Liver (tissue), 3 donors: ENCODE results near the gene CEP95.
"Not testable (repeated sequence)": the region's sequence is repeated elsewhere in the genome, so short reads cannot be mapped to it uniquely, and the experiment has no call there.

Source experiments
- FOXA1 ChIP-seq: IDR thresholded peaks from 2 replicates; pipeline ENCODE4 v1.6.1; 2016; ENCODE audit warnings: antibody characterized with exemption
- JUND ChIP-seq, 2 donors: IDR thresholded peaks; 2 replicates each; pipeline ENCODE4 v1.6.1; 2016; ENCODE audit warnings: antibody characterized with exemption in 2 of 2
- NR2F2 ChIP-seq: IDR thresholded peaks from 2 replicates; pipeline ENCODE4 v1.6.1; 2016; ENCODE audit warnings: antibody characterized with exemption
- RAD21 ChIP-seq, 2 donors: IDR thresholded peaks; 2 replicates each; pipeline ENCODE4 v1.6.1; 2016; ENCODE audit warnings: antibody characterized with exemption in 2 of 2, mild to moderate bottlenecking in 2 of 2
- RXRA ChIP-seq, 2 donors: IDR thresholded peaks; 2 replicates each; pipeline ENCODE4 v1.6.1; 2017 to 2018; ENCODE audit warnings: antibody characterized with exemption in 2 of 2, mild to moderate bottlenecking in 1 of 2
- TAF1 ChIP-seq: conservative IDR thresholded peaks from 2 replicates; pipeline ENCODE4 v1.6.1; 2016; ENCODE audit warnings: antibody characterized with exemption, mild to moderate bottlenecking
- YY1 ChIP-seq: IDR thresholded peaks from 2 replicates; pipeline ENCODE4 v1.6.1; 2016; ENCODE audit warnings: antibody characterized with exemption, mild to moderate bottlenecking
- TF ChIP-seq, protein P1 (sequence below): fragments of 150-350 bp; IDR thresholded peaks from 2 replicates; pipeline ENCODE4 v1.5.1; 2017; ENCODE audit warnings: improper control_type of control experiment, low read depth, low read length; ENCODE audit not compliant: missing input control
- TF ChIP-seq, protein P2 (sequence below): IDR thresholded peaks from 2 replicates; pipeline ENCODE4 v1.6.1; 2016; ENCODE audit warnings: antibody characterized with exemption
- TF ChIP-seq, protein P3 (sequence below): IDR thresholded peaks from 2 replicates; pipeline ENCODE4 v1.6.1; 2016; ENCODE audit warnings: antibody characterized with exemption, mild to moderate bottlenecking
- donor health status: healthy.
- donor health status: healthy.

DNA sequence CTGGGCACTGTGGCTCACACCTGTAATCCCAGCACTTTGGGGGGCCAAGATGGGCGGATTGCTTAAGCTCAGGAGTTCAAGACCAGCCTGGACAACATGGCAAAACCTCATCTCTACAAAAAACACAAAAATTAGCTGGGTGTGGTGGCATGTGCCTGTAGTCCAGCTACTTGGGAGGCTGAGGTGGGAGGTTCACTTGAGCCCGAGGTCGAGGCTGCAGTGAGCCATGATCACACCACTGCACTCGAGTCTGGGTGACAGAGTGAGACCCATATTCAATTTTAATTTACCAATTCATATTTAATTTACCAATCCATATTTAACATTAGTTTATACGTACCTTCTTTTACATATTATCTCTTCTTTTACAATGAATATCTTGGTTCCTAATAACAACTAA lies 11.5 kb upstream of the CEP95 start:
- TF ChIP-seq, protein P1, sequence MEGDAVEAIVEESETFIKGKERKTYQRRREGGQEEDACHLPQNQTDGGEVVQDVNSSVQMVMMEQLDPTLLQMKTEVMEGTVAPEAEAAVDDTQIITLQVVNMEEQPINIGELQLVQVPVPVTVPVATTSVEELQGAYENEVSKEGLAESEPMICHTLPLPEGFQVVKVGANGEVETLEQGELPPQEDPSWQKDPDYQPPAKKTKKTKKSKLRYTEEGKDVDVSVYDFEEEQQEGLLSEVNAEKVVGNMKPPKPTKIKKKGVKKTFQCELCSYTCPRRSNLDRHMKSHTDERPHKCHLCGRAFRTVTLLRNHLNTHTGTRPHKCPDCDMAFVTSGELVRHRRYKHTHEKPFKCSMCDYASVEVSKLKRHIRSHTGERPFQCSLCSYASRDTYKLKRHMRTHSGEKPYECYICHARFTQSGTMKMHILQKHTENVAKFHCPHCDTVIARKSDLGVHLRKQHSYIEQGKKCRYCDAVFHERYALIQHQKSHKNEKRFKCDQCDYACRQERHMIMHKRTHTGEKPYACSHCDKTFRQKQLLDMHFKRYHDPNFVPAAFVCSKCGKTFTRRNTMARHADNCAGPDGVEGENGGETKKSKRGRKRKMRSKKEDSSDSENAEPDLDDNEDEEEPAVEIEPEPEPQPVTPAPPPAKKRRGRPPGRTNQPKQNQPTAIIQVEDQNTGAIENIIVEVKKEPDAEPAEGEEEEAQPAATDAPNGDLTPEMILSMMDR = not testable (repeated sequence)
- TF ChIP-seq YY1; NR2F2; TAF1; RAD21 (IDR thresholded peaks at IDR 0.05); JUND (IDR thresholded peaks at IDR 0.05); RXRA (IDR thresholded peaks at IDR 0.05); FOXA1: not testable (repeated sequence)
- TF ChIP-seq, protein P2, sequence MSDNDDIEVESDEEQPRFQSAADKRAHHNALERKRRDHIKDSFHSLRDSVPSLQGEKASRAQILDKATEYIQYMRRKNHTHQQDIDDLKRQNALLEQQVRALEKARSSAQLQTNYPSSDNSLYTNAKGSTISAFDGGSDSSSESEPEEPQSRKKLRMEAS = not testable (repeated sequence)
- TF ChIP-seq, protein P3, sequence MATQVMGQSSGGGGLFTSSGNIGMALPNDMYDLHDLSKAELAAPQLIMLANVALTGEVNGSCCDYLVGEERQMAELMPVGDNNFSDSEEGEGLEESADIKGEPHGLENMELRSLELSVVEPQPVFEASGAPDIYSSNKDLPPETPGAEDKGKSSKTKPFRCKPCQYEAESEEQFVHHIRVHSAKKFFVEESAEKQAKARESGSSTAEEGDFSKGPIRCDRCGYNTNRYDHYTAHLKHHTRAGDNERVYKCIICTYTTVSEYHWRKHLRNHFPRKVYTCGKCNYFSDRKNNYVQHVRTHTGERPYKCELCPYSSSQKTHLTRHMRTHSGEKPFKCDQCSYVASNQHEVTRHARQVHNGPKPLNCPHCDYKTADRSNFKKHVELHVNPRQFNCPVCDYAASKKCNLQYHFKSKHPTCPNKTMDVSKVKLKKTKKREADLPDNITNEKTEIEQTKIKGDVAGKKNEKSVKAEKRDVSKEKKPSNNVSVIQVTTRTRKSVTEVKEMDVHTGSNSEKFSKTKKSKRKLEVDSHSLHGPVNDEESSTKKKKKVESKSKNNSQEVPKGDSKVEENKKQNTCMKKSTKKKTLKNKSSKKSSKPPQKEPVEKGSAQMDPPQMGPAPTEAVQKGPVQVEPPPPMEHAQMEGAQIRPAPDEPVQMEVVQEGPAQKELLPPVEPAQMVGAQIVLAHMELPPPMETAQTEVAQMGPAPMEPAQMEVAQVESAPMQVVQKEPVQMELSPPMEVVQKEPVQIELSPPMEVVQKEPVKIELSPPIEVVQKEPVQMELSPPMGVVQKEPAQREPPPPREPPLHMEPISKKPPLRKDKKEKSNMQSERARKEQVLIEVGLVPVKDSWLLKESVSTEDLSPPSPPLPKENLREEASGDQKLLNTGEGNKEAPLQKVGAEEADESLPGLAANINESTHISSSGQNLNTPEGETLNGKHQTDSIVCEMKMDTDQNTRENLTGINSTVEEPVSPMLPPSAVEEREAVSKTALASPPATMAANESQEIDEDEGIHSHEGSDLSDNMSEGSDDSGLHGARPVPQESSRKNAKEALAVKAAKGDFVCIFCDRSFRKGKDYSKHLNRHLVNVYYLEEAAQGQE = not testable (repeated sequence)
